Measurements from ENCODE around the gene TEK.

Gene TEK

GRCh38 chr9:27189426-27189825 is 80.4 kb downstream of the TEK start:
- ATAC-seq (replicated peaks; ENCODE audit: extremely low read depth, poor library complexity, severe bottlenecking): no peak
- Mint-ChIP-seq H3K27ac (ENCODE audit: low read depth) (no peak overlapping the region), H3K27me3 (no peaks in the 10 kb centered on the region), H3K4me1 (no peaks in the 10 kb centered on the region), H3K9me3 (no peaks in the 10 kb centered on the region), H3K4me3 (no peak overlapping the region), H3K36me3 (ENCODE audit: insufficient read depth) (no peaks in the 10 kb centered on the region)
- no peak for DNase-seq (ENCODE audit: low spot score in 2 of 2)

GRCh38 chr9:27192291-27192960 is 83.4 kb downstream of the TEK start:
- H3K27me3 Mint-ChIP-seq: no peaks in the 10 kb centered on the region
- peaks cover 2% of the 10 kb centered on the region for H3K36me3 Mint-ChIP-seq (ENCODE audit: insufficient read depth)
- H3K9me3 Mint-ChIP-seq: no peaks in the 10 kb centered on the region
- ATAC-seq (replicated peaks; ENCODE audit: extremely low read depth, poor library complexity, severe bottlenecking): no peak
- no peak overlapping the region for H3K27ac Mint-ChIP-seq (ENCODE audit: low read depth)
- H3K4me3 Mint-ChIP-seq: no peak overlapping the region
- H3K4me1 Mint-ChIP-seq: no peaks in the 10 kb centered on the region
- DNase-seq (ENCODE audit: low spot score in 2 of 2): no peak

- no peaks in the 10 kb centered on the region for H3K9me3 Mint-ChIP-seq
- H3K4me3 Mint-ChIP-seq: no peak overlapping the region
- H3K4me1 Mint-ChIP-seq: no peaks in the 10 kb centered on the region
- no peak for ATAC-seq (replicated peaks; ENCODE audit: extremely low read depth, poor library complexity, severe bottlenecking)
- peaks cover 2% of the 10 kb centered on the region for H3K36me3 Mint-ChIP-seq (ENCODE audit: insufficient read depth)
- H3K27ac Mint-ChIP-seq (ENCODE audit: low read depth): no peak overlapping the region
- H3K27me3 Mint-ChIP-seq: no peaks in the 10 kb centered on the region
- DNase-seq (ENCODE audit: low spot score in 2 of 2): no peak
Observed at GRCh38 chr9:27193886-27194285, 84.9 kb downstream of the TEK start.

- H3K27ac Mint-ChIP-seq (ENCODE audit: low read depth): no peak overlapping the region
- no peaks in the 10 kb centered on the region for H3K4me1 Mint-ChIP-seq
- DNase-seq (ENCODE audit: low spot score in 2 of 2) (no peak), ATAC-seq (replicated peaks; ENCODE audit: extremely low read depth, poor library complexity, severe bottlenecking) (no peak)
- no peaks in the 10 kb centered on the region for H3K9me3 Mint-ChIP-seq
- no peak overlapping the region for H3K4me3 Mint-ChIP-seq
- H3K27me3 Mint-ChIP-seq: no peaks in the 10 kb centered on the region
- peaks cover 2% of the 10 kb centered on the region for H3K36me3 Mint-ChIP-seq (ENCODE audit: insufficient read depth)
Observed at GRCh38 chr9:27194401-27195091, 85.5 kb downstream of the TEK start.

- peaks cover 2% of the 10 kb centered on the region for H3K36me3 Mint-ChIP-seq (ENCODE audit: insufficient read depth)
- no peak overlapping the region for H3K4me3 Mint-ChIP-seq
- H3K27me3 Mint-ChIP-seq: no peaks in the 10 kb centered on the region
- H3K27ac Mint-ChIP-seq (ENCODE audit: low read depth): no peak overlapping the region
- H3K9me3 Mint-ChIP-seq: no peaks in the 10 kb centered on the region
- DNase-seq (ENCODE audit: low spot score in 2 of 2) (no peak), ATAC-seq (replicated peaks; ENCODE audit: extremely low read depth, poor library complexity, severe bottlenecking) (no peak)
- H3K4me1 Mint-ChIP-seq: no peaks in the 10 kb centered on the region
Observed at GRCh38 chr9:27195191-27195590, 86.2 kb downstream of the TEK start.

- no peak overlapping the region for H3K27ac Mint-ChIP-seq (ENCODE audit: low read depth)
Observed at GRCh38 chr9:27196383-27196782, 87.4 kb downstream of the TEK start.

GRCh38 chr9:27198190-27198589 is 89.2 kb downstream of the TEK start:
- DNase-seq (ENCODE audit: low spot score in 2 of 2) (no peak), ATAC-seq (replicated peaks; ENCODE audit: extremely low read depth, poor library complexity, severe bottlenecking) (no peak)
- peaks cover 4% of the 10 kb centered on the region for H3K36me3 Mint-ChIP-seq (ENCODE audit: insufficient read depth)
- no peaks in the 10 kb centered on the region for H3K4me1 Mint-ChIP-seq
- H3K4me3 Mint-ChIP-seq: no peak overlapping the region
- H3K9me3 Mint-ChIP-seq: no peaks in the 10 kb centered on the region
- H3K27me3 Mint-ChIP-seq: no peaks in the 10 kb centered on the region
- H3K27ac Mint-ChIP-seq (ENCODE audit: low read depth): no peak overlapping the region

More at GRCh38 chr9:27196383-27196782, 87.4 kb downstream of the TEK start:
- Mint-ChIP-seq H3K27me3 (no peaks in the 10 kb centered on the region), H3K4me3 (no peak overlapping the region), H3K36me3 (ENCODE audit: insufficient read depth) (peaks cover 2% of the 10 kb centered on the region), H3K9me3 (no peaks in the 10 kb centered on the region), H3K4me1 (no peaks in the 10 kb centered on the region)
- ATAC-seq (replicated peaks; ENCODE audit: extremely low read depth, poor library complexity, severe bottlenecking): no peak
- DNase-seq (ENCODE audit: low spot score in 2 of 2): no peak

GRCh38 chr9:27202056-27202455 is 93.0 kb downstream of the TEK start:
- no peaks in the 10 kb centered on the region for H3K9me3 Mint-ChIP-seq
- no peak overlapping the region for H3K27ac Mint-ChIP-seq (ENCODE audit: low read depth)
- DNase-seq (ENCODE audit: low spot score in 2 of 2): no peak
- peaks cover 4% of the 10 kb centered on the region for H3K36me3 Mint-ChIP-seq (ENCODE audit: insufficient read depth)
- no peaks in the 10 kb centered on the region for H3K27me3 Mint-ChIP-seq
- no peak overlapping the region for H3K4me3 Mint-ChIP-seq
- H3K4me1 Mint-ChIP-seq: no peaks in the 10 kb centered on the region
- no peak for ATAC-seq (replicated peaks; ENCODE audit: extremely low read depth, poor library complexity, severe bottlenecking)

GRCh38 chr9:27203783-27204182 is 94.8 kb downstream of the TEK start:
- H3K4me1 Mint-ChIP-seq: no peaks in the 10 kb centered on the region
- DNase-seq (ENCODE audit: low spot score in 2 of 2): no peak
- H3K36me3 Mint-ChIP-seq (ENCODE audit: insufficient read depth): peaks cover 2% of the 10 kb centered on the region
- no peak overlapping the region for H3K4me3 Mint-ChIP-seq
- no peaks in the 10 kb centered on the region for H3K27me3 Mint-ChIP-seq
- no peak for ATAC-seq (replicated peaks; ENCODE audit: extremely low read depth, poor library complexity, severe bottlenecking)
- no peaks in the 10 kb centered on the region for H3K9me3 Mint-ChIP-seq
- no peak overlapping the region for H3K27ac Mint-ChIP-seq (ENCODE audit: low read depth)

GRCh38 chr9:27204578-27204977 is 95.6 kb downstream of the TEK start:
- peaks cover 2% of the 10 kb centered on the region for H3K36me3 Mint-ChIP-seq (ENCODE audit: insufficient read depth)
- no peak for ATAC-seq (replicated peaks; ENCODE audit: extremely low read depth, poor library complexity, severe bottlenecking)
- no peaks in the 10 kb centered on the region for H3K27me3 Mint-ChIP-seq
- DNase-seq (ENCODE audit: low spot score in 2 of 2): no peak
- no peak overlapping the region for H3K4me3 Mint-ChIP-seq
- no peaks in the 10 kb centered on the region for H3K4me1 Mint-ChIP-seq
- H3K9me3 Mint-ChIP-seq: no peaks in the 10 kb centered on the region
- H3K27ac Mint-ChIP-seq (ENCODE audit: low read depth): no peak overlapping the region

- Mint-ChIP-seq H3K27ac (ENCODE audit: low read depth) (no peak overlapping the region), H3K4me3 (no peak overlapping the region), H3K36me3 (ENCODE audit: insufficient read depth) (peaks cover 2% of the 10 kb centered on the region), H3K27me3 (no peaks in the 10 kb centered on the region), H3K9me3 (no peaks in the 10 kb centered on the region), H3K4me1 (no peaks in the 10 kb centered on the region)
- no peak for ATAC-seq (replicated peaks; ENCODE audit: extremely low read depth, poor library complexity, severe bottlenecking)
- DNase-seq (ENCODE audit: low spot score in 2 of 2): no peak
Observed at GRCh38 chr9:27205198-27205597, 96.2 kb downstream of the TEK start.

- no peaks in the 10 kb centered on the region for H3K9me3 Mint-ChIP-seq
- no peak overlapping the region for H3K27ac Mint-ChIP-seq (ENCODE audit: low read depth)
- no peak for ATAC-seq (replicated peaks; ENCODE audit: extremely low read depth, poor library complexity, severe bottlenecking)
- no peak overlapping the region for H3K4me3 Mint-ChIP-seq
- H3K4me1 Mint-ChIP-seq: no peaks in the 10 kb centered on the region
- H3K27me3 Mint-ChIP-seq: no peaks in the 10 kb centered on the region
- no peak for DNase-seq (ENCODE audit: low spot score in 2 of 2)
- peaks cover 2% of the 10 kb centered on the region for H3K36me3 Mint-ChIP-seq (ENCODE audit: insufficient read depth)
Observed at GRCh38 chr9:27206041-27206440, 97.0 kb downstream of the TEK start.

- Mint-ChIP-seq H3K4me1 (no peaks in the 10 kb centered on the region), H3K36me3 (ENCODE audit: insufficient read depth) (no peaks in the 10 kb centered on the region), H3K9me3 (no peaks in the 10 kb centered on the region), H3K4me3 (no peak overlapping the region), H3K27me3 (peaks cover 3% of the 10 kb centered on the region), H3K27ac (ENCODE audit: low read depth) (no peak overlapping the region)
- no peak for ATAC-seq (replicated peaks; ENCODE audit: extremely low read depth, poor library complexity, severe bottlenecking)
- DNase-seq (ENCODE audit: low spot score in 2 of 2): no peak
Observed at GRCh38 chr9:27209034-27209433, 100.0 kb downstream of the TEK start.

Measured in central memory CD8-positive, alpha-beta T cell (primary cell).